RWPE2 (cell line): ENCODE results near the gene INPP5A.
A peak's percentile ranks its signal among the peaks of the same experiment; 100 is the strongest.

Experiments
- ATAC-seq: fragments of 200-7000 bp; cut with Tn5 transposase; 3 replicates; pipeline ENCODE4 v1.9.1; 2021; ENCODE audit warnings: low read depth
- DNase-seq: peaks from one replicate; pipeline ENCODE4 v3.0.0-alpha.2; 2020; ENCODE audit warnings: low spot score
- H3K27ac ChIP-seq: fragments of 450-650 bp; 2 replicates; pipeline ENCODE4 v1.5.1; 2017; ENCODE audit warnings: mild to moderate bottlenecking; ENCODE audit not compliant: poor library complexity, severe bottlenecking
- H3K27me3 ChIP-seq: fragments of 250-450 bp; sonication (Bioruptor Pico); 2 replicates; pipeline ENCODE4 v1.5.1; 2021; ENCODE audit warnings: mild to moderate bottlenecking, moderate library complexity; ENCODE audit not compliant: insufficient read depth, poor library complexity, severe bottlenecking
- H3K36me3 ChIP-seq: fragments of 250-450 bp; sonication (Bioruptor Pico); 2 replicates; pipeline ENCODE4 v1.5.1; 2020; ENCODE audit warnings: low read depth, mild to moderate bottlenecking, moderate library complexity
- H3K4me1 ChIP-seq: fragments of 250-450 bp; sonication (Bioruptor Pico); 2 replicates; pipeline ENCODE4 v1.5.1; 2021; ENCODE audit warnings: mild to moderate bottlenecking, moderate library complexity; ENCODE audit not compliant: insufficient read depth, poor library complexity, severe bottlenecking
- H3K4me3 ChIP-seq: fragments of 250-450 bp; sonication (Bioruptor Pico); 2 replicates; pipeline ENCODE4 v1.5.1; 2021; ENCODE audit warnings: mild to moderate bottlenecking, moderate library complexity; ENCODE audit not compliant: severe bottlenecking
- H3K9me3 ChIP-seq: fragments of 250-450 bp; sonication (Bioruptor Pico); 2 replicates; pipeline ENCODE4 v1.5.1; 2021; ENCODE audit warnings: mild to moderate bottlenecking, moderate library complexity; ENCODE audit not compliant: severe bottlenecking
- CTCF ChIP-seq: fragments of 450-650 bp; IDR thresholded peaks from one replicate; pipeline ENCODE4 v1.5.1; 2017; ENCODE audit warnings: mild to moderate bottlenecking, moderate library complexity; ENCODE audit not compliant: poor library complexity, severe bottlenecking

The INPP5A gene

DNA sequence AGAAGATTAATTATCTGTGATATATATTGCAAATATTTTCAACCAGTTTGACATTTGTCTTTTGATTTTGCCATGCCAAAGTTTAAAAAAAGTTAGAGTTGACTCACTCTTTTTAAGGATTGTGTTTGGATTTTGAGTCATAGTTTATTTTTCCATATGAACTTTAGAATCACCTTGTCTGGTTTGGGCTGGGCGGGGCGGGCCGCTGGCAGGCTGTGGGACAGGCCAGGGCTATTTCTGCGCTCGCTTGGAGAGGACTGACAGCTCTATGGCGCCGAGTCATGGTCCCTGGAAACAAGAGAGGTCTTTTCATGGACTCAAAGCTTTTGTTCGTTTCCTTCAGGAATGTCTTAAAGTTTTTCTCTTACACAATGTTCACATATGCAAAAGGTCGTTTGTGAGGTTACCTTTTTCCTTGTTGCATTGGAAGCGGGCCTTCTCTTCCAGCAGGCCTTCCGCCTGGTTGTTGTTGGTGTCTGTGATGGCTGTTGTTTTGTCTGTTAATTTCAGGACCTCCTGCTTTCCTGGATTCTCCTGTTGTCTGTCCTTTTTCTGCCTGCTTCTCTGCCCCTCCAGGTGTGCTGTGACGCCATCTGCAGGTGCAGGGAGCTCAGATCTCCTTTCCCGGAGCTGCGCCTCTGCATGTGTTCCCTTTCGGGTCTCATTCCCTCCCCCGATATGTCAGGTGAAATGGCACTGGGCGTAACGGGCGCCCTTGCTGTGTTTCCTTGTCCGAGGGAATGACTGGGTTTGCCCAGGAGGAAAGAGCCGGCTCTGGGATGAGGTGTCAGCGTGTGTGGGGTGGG, 53.8 kb downstream of the INPP5A start:
- Histone ChIP-seq H3K4me1 (peaks cover 11% of the 10 kb centered on the region), H3K4me3 (no peak overlapping the region), H3K27me3 (no peaks in the 10 kb centered on the region), H3K27ac (no peak overlapping the region), H3K36me3 (no peaks in the 10 kb centered on the region), H3K9me3 (no peaks in the 10 kb centered on the region)
- ATAC-seq (peak; percentile 96), DNase-seq (peak; percentile 75)
- no peak for TF ChIP-seq CTCF

- DNase-seq: no peak
- Histone ChIP-seq H3K36me3 (no peaks in the 10 kb centered on the region), H3K9me3 (no peaks in the 10 kb centered on the region), H3K4me1 (peaks cover 11% of the 10 kb centered on the region), H3K27me3 (no peaks in the 10 kb centered on the region), H3K4me3 (no peak overlapping the region), H3K27ac (no peak overlapping the region)
- ATAC-seq: no peak
- TF ChIP-seq CTCF: no peak
These were observed 55.3 kb downstream of the INPP5A start for GRCh38 chr10:132592790-132593383.

DNA sequence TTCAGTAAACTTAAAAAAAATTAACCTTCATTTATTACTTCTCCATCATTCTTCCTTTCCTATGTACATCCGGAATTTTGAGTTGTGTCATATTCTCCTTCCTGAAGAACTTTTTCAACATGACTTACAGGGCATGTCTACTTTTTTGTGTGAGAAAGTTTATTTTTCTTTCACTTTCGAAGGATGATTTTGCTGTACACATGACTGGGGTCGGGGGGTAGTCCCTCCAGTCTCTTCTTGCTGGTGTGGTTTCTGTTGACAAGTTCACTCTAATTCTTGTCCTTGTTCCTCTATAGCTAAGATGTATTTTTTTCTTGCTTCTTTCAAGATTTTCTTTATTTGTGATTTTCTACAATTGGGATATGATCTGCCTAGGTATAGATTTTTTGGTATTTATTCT, 55.8 kb downstream of the INPP5A start:
- DNase-seq (no peak), ATAC-seq (no peak)
- H3K4me3 ChIP-seq: no peak overlapping the region
- H3K9me3 ChIP-seq: no peaks in the 10 kb centered on the region
- no peak overlapping the region for H3K27ac ChIP-seq
- no peaks in the 10 kb centered on the region for H3K27me3 ChIP-seq
- TF ChIP-seq CTCF: no peak
- H3K4me1 ChIP-seq: peaks cover 11% of the 10 kb centered on the region
- no peaks in the 10 kb centered on the region for H3K36me3 ChIP-seq

DNA sequence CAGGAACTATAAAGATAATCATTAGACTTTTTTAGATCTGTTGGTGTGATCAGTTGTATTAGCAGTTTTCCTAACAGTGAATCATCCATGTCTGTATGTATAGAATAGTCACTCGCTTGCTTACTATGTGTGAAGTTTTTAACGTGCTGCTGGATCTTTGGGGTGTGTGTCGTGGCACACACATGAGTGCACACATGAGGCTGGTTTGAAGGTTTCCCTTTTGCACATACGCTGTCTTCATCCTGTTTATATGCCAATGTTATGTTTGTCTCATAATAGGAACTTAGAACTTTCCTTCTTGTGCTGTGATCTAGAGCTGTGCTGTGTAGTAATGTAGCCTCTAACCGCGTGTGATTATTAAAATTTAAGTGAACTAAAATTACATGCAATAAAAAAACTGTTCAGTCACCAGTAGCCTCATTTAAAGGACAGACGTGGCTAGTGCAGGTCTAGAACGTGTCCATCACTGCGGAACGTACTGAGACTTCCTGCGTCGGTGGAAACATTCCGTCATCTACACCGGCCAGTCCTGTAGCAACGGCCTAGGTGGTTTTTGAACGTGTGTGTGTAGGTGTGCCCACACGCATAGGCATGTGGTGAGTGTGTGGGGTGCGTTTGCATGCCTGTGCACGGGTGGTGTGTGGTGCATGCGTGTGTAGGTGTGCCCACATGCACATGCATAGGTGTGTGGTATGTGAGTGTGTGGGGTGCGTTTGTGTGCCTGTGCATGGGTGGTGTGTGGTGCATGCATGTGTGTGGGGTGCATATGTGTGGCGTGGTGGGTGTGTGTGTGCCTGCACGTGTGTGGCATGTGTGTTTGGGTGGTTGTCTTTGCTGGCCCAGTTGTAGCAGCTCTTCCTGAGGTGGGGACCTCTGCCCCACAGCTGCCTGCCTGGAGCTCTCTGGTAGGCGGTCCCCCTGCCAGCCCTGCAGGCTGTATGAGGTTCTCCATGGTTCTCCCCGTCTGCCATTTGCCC, 56.6 kb downstream of the INPP5A start:
- no peak overlapping the region for H3K27ac ChIP-seq
- no peak overlapping the region for H3K4me3 ChIP-seq
- H3K27me3 ChIP-seq: no peaks in the 10 kb centered on the region
- H3K9me3 ChIP-seq: no peaks in the 10 kb centered on the region
- no peaks in the 10 kb centered on the region for H3K36me3 ChIP-seq
- DNase-seq (no peak), ATAC-seq (no peak)
- TF ChIP-seq CTCF: no peak
- H3K4me1 ChIP-seq: peaks cover 11% of the 10 kb centered on the region
